DMS53 treated with DMSO at 0.1 percent for 48 hours (cell line): ENCODE results near the gene RAB10.

Source experiments
- DNase-seq: peaks from one replicate; lab custom pipeline; 2025; ENCODE audit not compliant: unreplicated experiment; lab: John Stamatoyannopoulos, UW

RAB10 gene

GRCh38 chr2:26175466-26176278 lies 141.8 kb downstream of the RAB10 start:
- no peak for DNase-seq

GRCh38 chr2:26176279-26176615 lies 142.4 kb downstream of the RAB10 start:
- no peak for DNase-seq

- DNase-seq = no peak
These were observed 143.2 kb downstream of the RAB10 start for GRCh38 chr2:26177122-26177521.

GRCh38 chr2:26178246-26178645 lies 144.4 kb downstream of the RAB10 start:
- DNase-seq = no peak

- DNase-seq = no peak
These were observed 145.0 kb downstream of the RAB10 start for GRCh38 chr2:26178746-26179436.

- DNase-seq = no peak
These were observed 145.6 kb downstream of the RAB10 start for GRCh38 chr2:26179446-26179913.

- no peak for DNase-seq
These were observed 148.6 kb downstream of the RAB10 start for GRCh38 chr2:26182441-26182840.

- DNase-seq = no peak
These were observed 149.2 kb downstream of the RAB10 start for GRCh38 chr2:26182887-26183630.

- no peak for DNase-seq
These were observed 150.2 kb downstream of the RAB10 start for GRCh38 chr2:26184121-26184520.

GRCh38 chr2:26184555-26185303 lies 150.8 kb downstream of the RAB10 start:
- DNase-seq = peak; percentile 61

GRCh38 chr2:26185304-26185928 lies 151.5 kb downstream of the RAB10 start:
- no peak for DNase-seq

- no peak for DNase-seq
These were observed 152.3 kb downstream of the RAB10 start for GRCh38 chr2:26185954-26186770.
